Fibroblast of villous mesenchyme (primary cell): ENCODE results near the gene SSUH2. TPM values are rescaled to one million over a fixed set of nuclear protein-coding genes. Genes with fewer than 3 reads are reported as not detected.

Experiments used
- DNase-seq: peaks from one replicate; pipeline ENCODE4 v3.0.0-alpha.2; 2010; ENCODE audit warnings: low read depth
- H3K4me3 ChIP-seq: 2 replicates; pipeline ENCODE4 v1.5.1; 2011; ENCODE audit warnings: low read depth, mild to moderate bottlenecking, low read length
- CTCF ChIP-seq: IDR thresholded peaks from 2 replicates; pipeline ENCODE4 v1.5.1; 2012; ENCODE audit warnings: low read depth, mild to moderate bottlenecking, low read length; ENCODE audit not compliant: insufficient read depth
- total RNA-seq: library from RNA; depleted of rRNA; stranded (reverse); fragments of >200 nt; gene quantifications from 2 replicates; pipeline ENCODE4 v1.2.3, GENCODE V29; 2012

SSUH2 gene
- total RNA-seq, 1 donor: not detected

- DNase-seq: no peak
- no peak overlapping the region for H3K4me3 ChIP-seq
- no peak for TF ChIP-seq CTCF
Measured at GRCh38 chr3:8662594-8662993, 18.0 kb upstream of the SSUH2 start.

- H3K4me3 ChIP-seq: no peak overlapping the region
- no peak for TF ChIP-seq CTCF
- peak; percentile 23 for DNase-seq
Measured at GRCh38 chr3:8660175-8661118, 15.8 kb upstream of the SSUH2 start.

- no peak for TF ChIP-seq CTCF
- no peak for DNase-seq
Measured at GRCh38 chr3:8659242-8659641, 14.6 kb upstream of the SSUH2 start.

GRCh38 chr3:8658306-8659212, 14.0 kb upstream of the SSUH2 start:
- TF ChIP-seq CTCF: no peak
- no peak overlapping the region for H3K4me3 ChIP-seq
- no peak for DNase-seq

More at GRCh38 chr3:8659242-8659641, 14.6 kb upstream of the SSUH2 start:
- no peak overlapping the region for H3K4me3 ChIP-seq

GRCh38 chr3:8657804-8658305, 13.3 kb upstream of the SSUH2 start:
- DNase-seq: no peak

More at GRCh38 chr3:8657804-8658305, 13.3 kb upstream of the SSUH2 start:
- no peak overlapping the region for H3K4me3 ChIP-seq
- TF ChIP-seq CTCF: no peak
